ENCODE data around the gene TSC22D1.
"Not testable (repeated sequence)": the region's sequence is repeated elsewhere in the genome, so short reads cannot be mapped to it uniquely, and the experiment has no call there.

Gene TSC22D1

DNA sequence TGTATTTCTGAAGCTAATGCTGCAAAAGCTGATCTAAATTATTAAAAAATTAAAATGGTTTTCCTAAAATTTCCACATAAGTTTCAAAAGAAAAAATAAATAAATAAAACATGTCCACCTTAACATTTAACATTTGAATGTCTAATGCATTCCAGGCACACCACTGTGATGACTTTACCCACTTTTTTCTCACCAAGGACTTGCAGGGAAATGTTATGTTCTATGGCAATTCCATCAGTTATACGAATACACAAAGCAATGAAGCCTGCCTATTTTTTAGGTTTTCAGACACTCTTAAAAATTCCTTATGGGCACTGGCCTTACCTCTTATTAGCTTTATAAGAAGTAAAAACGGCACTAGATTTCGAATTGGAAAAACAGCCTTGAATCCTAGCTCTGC, 10.2 kb downstream of the TSC22D1 start:
- WGBS, 2 donors (ENCODE audit: extremely low coverage in 2 of 2, insufficient read length in 2 of 2, insufficient replicate concordance in 1 of 2) = no CpG with 5 or more reads among the region's 3 CpGs
- no peak overlapping the region for H3K23ac ChIP-seq (ENCODE audit: low read depth, low read length, poor library complexity)
- no peak overlapping the region for H3K4me3 ChIP-seq (ENCODE audit: low read length in 2 of 2)
- H2BK120ac ChIP-seq (ENCODE audit: low read depth, low read length) = no peak overlapping the region
- no peak overlapping the region for H2AFZ ChIP-seq (ENCODE audit: low read length)
- H2AK5ac ChIP-seq (ENCODE audit: low read depth, low read length) = no peak overlapping the region
- H2BK5ac ChIP-seq (ENCODE audit: low read length) = no peak overlapping the region
- H3K4me1 ChIP-seq (ENCODE audit: control insufficient read depth in 2 of 2, insufficient read depth in 1 of 2, low read depth in 1 of 2, low read length in 2 of 2) = peaks cover 0 to 4% of the 10 kb centered on the region in 2 donors
- no peak overlapping the region for H3K4me2 ChIP-seq (ENCODE audit: insufficient read depth, low read length, poor library complexity, severe bottlenecking)
- H3K9ac ChIP-seq (ENCODE audit: low read depth, low read length, poor library complexity) = no peak overlapping the region
- H2BK15ac ChIP-seq (ENCODE audit: low read length) = no peak overlapping the region
- no peak overlapping the region for H3K14ac ChIP-seq (ENCODE audit: low read length)
- H3K4ac ChIP-seq (ENCODE audit: low read length) = no peak overlapping the region
- peaks cover 0 to 14% of the 10 kb centered on the region in 2 donors for H3K9me3 ChIP-seq (replicated peaks in 1 of 2; ENCODE audit: control insufficient read depth in 2 of 2, insufficient read depth in 1 of 2, low read depth in 1 of 2, low read length in 2 of 2)
- no peaks in the 10 kb centered on the region for H3K27me3 ChIP-seq (ENCODE audit: control insufficient read depth in 3 of 3, insufficient read depth in 3 of 3, low read depth in 1 of 3, low read length in 3 of 3)
- no peak overlapping the region for H3K27ac ChIP-seq (replicated peaks; ENCODE audit: low read length)
- no peak overlapping the region for H4K8ac ChIP-seq (ENCODE audit: low read depth, low read length)
- H3K79me1 ChIP-seq (ENCODE audit: low read depth, low read length) = peaks cover 1% of the 10 kb centered on the region
- no peak for DNase-seq (ENCODE audit: low spot score)
- H4K91ac ChIP-seq (ENCODE audit: low read depth, low read length, poor library complexity) = no peak overlapping the region
- no peak overlapping the region for H2BK12ac ChIP-seq (ENCODE audit: low read length)
- H3K18ac ChIP-seq (ENCODE audit: low read length) = no peak overlapping the region
- H3K36me3 ChIP-seq (replicated peaks in 1 of 2; ENCODE audit: control insufficient read depth in 2 of 2, insufficient read depth in 2 of 2, low read length in 2 of 2) = peaks cover 0 to 10% of the 10 kb centered on the region in 2 donors

GRCh38 chr13:44564936-44565335, 11.2 kb downstream of the TSC22D1 start:
- Histone ChIP-seq H2BK12ac (ENCODE audit: low read length) (no peak overlapping the region), H2BK120ac (ENCODE audit: low read depth, low read length) (no peak overlapping the region), H3K4me3 (ENCODE audit: low read length in 2 of 2) (no peak overlapping the region), H3K4me1 (ENCODE audit: control insufficient read depth in 2 of 2, insufficient read depth in 1 of 2, low read depth in 1 of 2, low read length in 2 of 2) (peaks cover 0 to 4% of the 10 kb centered on the region in 2 donors), H2BK15ac (ENCODE audit: low read length) (no peak overlapping the region), H3K79me1 (ENCODE audit: low read depth, low read length) (peaks cover 1% of the 10 kb centered on the region), H3K4me2 (ENCODE audit: insufficient read depth, low read length, poor library complexity, severe bottlenecking) (no peak overlapping the region), H4K91ac (ENCODE audit: low read depth, low read length, poor library complexity) (no peak overlapping the region), H3K36me3 (replicated peaks in 1 of 2; ENCODE audit: control insufficient read depth in 2 of 2, insufficient read depth in 2 of 2, low read length in 2 of 2) (peaks cover 0 to 5% of the 10 kb centered on the region in 2 donors), H3K9me3 (replicated peaks in 1 of 2; ENCODE audit: control insufficient read depth in 2 of 2, insufficient read depth in 1 of 2, low read depth in 1 of 2, low read length in 2 of 2) (peaks cover 0 to 11% of the 10 kb centered on the region in 2 donors), H3K27me3 (ENCODE audit: control insufficient read depth in 3 of 3, insufficient read depth in 3 of 3, low read depth in 1 of 3, low read length in 3 of 3) (no peaks in the 10 kb centered on the region), H3K9ac (ENCODE audit: low read depth, low read length, poor library complexity) (no peak overlapping the region), H3K18ac (ENCODE audit: low read length) (no peak overlapping the region), H3K23ac (ENCODE audit: low read depth, low read length, poor library complexity) (no peak overlapping the region), H3K27ac (replicated peaks; ENCODE audit: low read length) (no peak overlapping the region), H3K4ac (ENCODE audit: low read length) (no peak overlapping the region), H2AK5ac (ENCODE audit: low read depth, low read length) (no peak overlapping the region), H4K8ac (ENCODE audit: low read depth, low read length) (no peak overlapping the region), H3K14ac (ENCODE audit: low read length) (no peak overlapping the region), H2AFZ (ENCODE audit: low read length) (no peak overlapping the region), H2BK5ac (ENCODE audit: low read length) (no peak overlapping the region)
- no CpG with 5 or more reads among the region's 2 CpGs for WGBS, 2 donors (ENCODE audit: extremely low coverage in 2 of 2, insufficient read length in 2 of 2, insufficient replicate concordance in 1 of 2)
- no peak for DNase-seq (ENCODE audit: low spot score)

- no CpG with 5 or more reads among the region's 6 CpGs for WGBS, 2 donors (ENCODE audit: extremely low coverage in 2 of 2, insufficient read length in 2 of 2, insufficient replicate concordance in 1 of 2)
- not testable (repeated sequence) for H2BK12ac ChIP-seq (ENCODE audit: low read length); H3K4me1 ChIP-seq (ENCODE audit: control insufficient read depth in 2 of 2, insufficient read depth in 1 of 2, low read depth in 1 of 2, low read length in 2 of 2); H2BK5ac ChIP-seq (ENCODE audit: low read length); H3K79me1 ChIP-seq (ENCODE audit: low read depth, low read length); H3K4ac ChIP-seq (ENCODE audit: low read length); H3K27me3 ChIP-seq (ENCODE audit: control insufficient read depth in 3 of 3, insufficient read depth in 3 of 3, low read depth in 1 of 3, low read length in 3 of 3); H3K27ac ChIP-seq (replicated peaks; ENCODE audit: low read length); H3K9ac ChIP-seq (ENCODE audit: low read depth, low read length, poor library complexity); H3K18ac ChIP-seq (ENCODE audit: low read length); H2AK5ac ChIP-seq (ENCODE audit: low read depth, low read length); H3K14ac ChIP-seq (ENCODE audit: low read length); H3K23ac ChIP-seq (ENCODE audit: low read depth, low read length, poor library complexity); H2BK15ac ChIP-seq (ENCODE audit: low read length); H3K36me3 ChIP-seq (replicated peaks in 1 of 2; ENCODE audit: control insufficient read depth in 2 of 2, insufficient read depth in 2 of 2, low read length in 2 of 2); H4K91ac ChIP-seq (ENCODE audit: low read depth, low read length, poor library complexity); H3K9me3 ChIP-seq (replicated peaks in 1 of 2; ENCODE audit: control insufficient read depth in 2 of 2, insufficient read depth in 1 of 2, low read depth in 1 of 2, low read length in 2 of 2); H2BK120ac ChIP-seq (ENCODE audit: low read depth, low read length); H3K4me3 ChIP-seq (ENCODE audit: low read length in 2 of 2); H2AFZ ChIP-seq (ENCODE audit: low read length); DNase-seq (ENCODE audit: low spot score); H3K4me2 ChIP-seq (ENCODE audit: insufficient read depth, low read length, poor library complexity, severe bottlenecking); H4K8ac ChIP-seq (ENCODE audit: low read depth, low read length)
Observed at GRCh38 chr13:44562853-44563252, 13.3 kb downstream of the TSC22D1 start.

DNA sequence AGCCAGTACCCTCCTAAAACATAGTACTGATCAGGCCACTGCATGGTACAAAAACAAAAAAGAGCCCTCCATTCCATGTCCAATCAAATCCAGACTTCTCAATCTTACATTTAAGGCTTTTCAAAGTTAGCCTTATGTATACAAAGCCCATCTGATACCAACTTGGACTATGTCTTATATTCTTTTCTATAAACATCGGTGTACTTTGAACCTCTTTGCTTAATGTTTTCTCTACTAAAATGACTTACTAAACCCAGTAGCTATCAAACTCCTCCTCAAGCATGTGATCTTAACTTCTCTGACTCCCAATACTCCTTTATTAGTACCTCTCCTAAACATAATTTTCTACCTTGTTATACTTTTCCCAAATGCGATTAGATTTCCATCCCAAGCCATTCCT, 14.8 kb downstream of the TSC22D1 start:
- DNase-seq (ENCODE audit: low spot score) = no peak
- no peak overlapping the region for H4K91ac ChIP-seq (ENCODE audit: low read depth, low read length, poor library complexity)
- no peak overlapping the region for H2BK120ac ChIP-seq (ENCODE audit: low read depth, low read length)
- H2AFZ ChIP-seq (ENCODE audit: low read length) = no peak overlapping the region
- no peak overlapping the region for H3K4me2 ChIP-seq (ENCODE audit: insufficient read depth, low read length, poor library complexity, severe bottlenecking)
- no peak overlapping the region for H3K23ac ChIP-seq (ENCODE audit: low read depth, low read length, poor library complexity)
- peaks cover 0 to 1% of the 10 kb centered on the region in 2 donors for H3K4me1 ChIP-seq (ENCODE audit: control insufficient read depth in 2 of 2, insufficient read depth in 1 of 2, low read depth in 1 of 2, low read length in 2 of 2)
- no peak overlapping the region for H2AK5ac ChIP-seq (ENCODE audit: low read depth, low read length)
- peaks cover 0 to 2% of the 10 kb centered on the region in 2 donors for H3K36me3 ChIP-seq (replicated peaks in 1 of 2; ENCODE audit: control insufficient read depth in 2 of 2, insufficient read depth in 2 of 2, low read length in 2 of 2)
- H3K27me3 ChIP-seq (ENCODE audit: control insufficient read depth in 3 of 3, insufficient read depth in 3 of 3, low read depth in 1 of 3, low read length in 3 of 3) = no peaks in the 10 kb centered on the region
- H2BK5ac ChIP-seq (ENCODE audit: low read length) = no peak overlapping the region
- H2BK12ac ChIP-seq (ENCODE audit: low read length) = no peak overlapping the region
- H3K27ac ChIP-seq (replicated peaks; ENCODE audit: low read length) = no peak overlapping the region
- no peak overlapping the region for H2BK15ac ChIP-seq (ENCODE audit: low read length)
- no peak overlapping the region for H4K8ac ChIP-seq (ENCODE audit: low read depth, low read length)
- H3K4ac ChIP-seq (ENCODE audit: low read length) = no peak overlapping the region
- no CpG with 5 or more reads among the region's 2 CpGs for WGBS, 2 donors (ENCODE audit: extremely low coverage in 2 of 2, insufficient read length in 2 of 2, insufficient replicate concordance in 1 of 2)
- H3K79me1 ChIP-seq (ENCODE audit: low read depth, low read length) = peaks cover 1% of the 10 kb centered on the region
- H3K18ac ChIP-seq (ENCODE audit: low read length) = no peak overlapping the region
- no peak overlapping the region for H3K9ac ChIP-seq (ENCODE audit: low read depth, low read length, poor library complexity)
- no peak overlapping the region for H3K4me3 ChIP-seq (ENCODE audit: low read length in 2 of 2)
- no peaks in the 10 kb centered on the region for H3K9me3 ChIP-seq (replicated peaks in 1 of 2; ENCODE audit: control insufficient read depth in 2 of 2, insufficient read depth in 1 of 2, low read depth in 1 of 2, low read length in 2 of 2)
- no peak overlapping the region for H3K14ac ChIP-seq (ENCODE audit: low read length)

Data from neuronal stem cell (in vitro differentiated cells).